Measurements from ENCODE around the gene DNAH10.

DNA sequence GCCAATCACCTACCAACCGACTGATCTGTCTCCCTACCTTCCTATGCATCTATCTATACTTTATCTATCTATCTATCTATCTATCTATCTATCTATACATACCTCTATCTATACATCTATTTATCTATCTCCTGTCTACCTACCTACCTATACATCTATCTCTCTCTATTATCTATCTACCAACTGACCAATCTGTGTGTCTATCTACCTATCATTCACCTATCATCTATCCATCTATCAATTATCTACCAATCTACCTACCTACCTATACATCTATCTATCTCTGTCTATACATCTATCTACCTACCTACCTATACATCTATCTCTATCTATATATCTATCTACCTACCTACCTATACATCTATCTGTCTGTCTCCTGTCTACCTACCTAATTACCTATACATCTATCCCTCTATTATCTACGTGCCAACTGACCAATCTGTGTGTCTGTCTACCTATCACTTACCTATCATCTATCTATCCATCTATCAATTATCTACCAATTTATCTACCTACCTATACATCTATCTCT, 3.5 kb downstream of the DNAH10 start:
- TF ChIP-seq, protein P1, sequence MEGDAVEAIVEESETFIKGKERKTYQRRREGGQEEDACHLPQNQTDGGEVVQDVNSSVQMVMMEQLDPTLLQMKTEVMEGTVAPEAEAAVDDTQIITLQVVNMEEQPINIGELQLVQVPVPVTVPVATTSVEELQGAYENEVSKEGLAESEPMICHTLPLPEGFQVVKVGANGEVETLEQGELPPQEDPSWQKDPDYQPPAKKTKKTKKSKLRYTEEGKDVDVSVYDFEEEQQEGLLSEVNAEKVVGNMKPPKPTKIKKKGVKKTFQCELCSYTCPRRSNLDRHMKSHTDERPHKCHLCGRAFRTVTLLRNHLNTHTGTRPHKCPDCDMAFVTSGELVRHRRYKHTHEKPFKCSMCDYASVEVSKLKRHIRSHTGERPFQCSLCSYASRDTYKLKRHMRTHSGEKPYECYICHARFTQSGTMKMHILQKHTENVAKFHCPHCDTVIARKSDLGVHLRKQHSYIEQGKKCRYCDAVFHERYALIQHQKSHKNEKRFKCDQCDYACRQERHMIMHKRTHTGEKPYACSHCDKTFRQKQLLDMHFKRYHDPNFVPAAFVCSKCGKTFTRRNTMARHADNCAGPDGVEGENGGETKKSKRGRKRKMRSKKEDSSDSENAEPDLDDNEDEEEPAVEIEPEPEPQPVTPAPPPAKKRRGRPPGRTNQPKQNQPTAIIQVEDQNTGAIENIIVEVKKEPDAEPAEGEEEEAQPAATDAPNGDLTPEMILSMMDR (IDR thresholded peaks at IDR 0.05; ENCODE audit: insufficient read depth, low read length, poor library complexity, severe bottlenecking), result no peak
- TF ChIP-seq EZH2phosphoT487 (conservative IDR thresholded peaks at IDR 0.05; ENCODE audit: low read length), result no peak

Data from SU-DHL-6 (cell line).